Sigmoid colon (tissue), 7 donors: Measurements from ENCODE around the gene SP8. TPM values are rescaled to one million over a fixed set of nuclear protein-coding genes. Genes with fewer than 3 reads are reported as not detected.

Source experiments
- DNase-seq: peaks from one replicate; pipeline ENCODE4 v3.0.0-alpha.2; 2019
- H3K27ac ChIP-seq, 4 donors: fragments of 200-600 bp; sonication (generic); one replicate each; pipeline ENCODE4 v1.5.1; 2016 to 2019; ENCODE audit warnings: mild to moderate bottlenecking in 1 of 4
- H3K27me3 ChIP-seq, 3 donors: fragments of 200-600 bp; sonication (generic); one replicate each; pipeline ENCODE4 v1.5.1; 2019; ENCODE audit warnings: mild to moderate bottlenecking in 1 of 3
- H3K36me3 ChIP-seq, 4 donors: fragments of 200-600 bp; sonication (generic); one replicate each; pipeline ENCODE4 v1.5.1; 2016 to 2019
- H3K4me1 ChIP-seq, 4 donors: fragments of 200-600 bp; sonication (generic); one replicate each; pipeline ENCODE4 v1.5.1; 2017 to 2019
- H3K4me3 ChIP-seq, 4 donors: fragments of 200-600 bp; sonication (generic); one replicate each; pipeline ENCODE4 v1.5.1; 2017 to 2019; ENCODE audit warnings: mild to moderate bottlenecking in 2 of 4, moderate library complexity in 1 of 4
- H3K9me3 ChIP-seq, 4 donors: fragments of 200-600 bp in 3 of 4; sonication (generic) in 3 of 4; one replicate each; pipeline versions ENCODE4 v1.5.1 to v1.6.1; 2013 to 2019
- CTCF ChIP-seq, 4 experiments: fragments of 450-650 bp in 3 of 4; fragments of 200-600 bp in 1 of 4; IDR thresholded peaks; one replicate each; pipeline ENCODE4 v1.5.1; 2016 to 2019; ENCODE audit warnings: antibody characterized with exemption in 4 of 4, mild to moderate bottlenecking in 3 of 4, moderate library complexity in 2 of 4
- EP300 ChIP-seq, 4 donors: sonication (generic); formaldehyde crosslinking; IDR thresholded peaks; one replicate each; pipeline ENCODE4 v1.6.1; 2017; ENCODE audit warnings: antibody characterized with exemption in 4 of 4
- POLR2A ChIP-seq, 2 donors: fragments of 450-650 bp; IDR thresholded peaks; one replicate each; pipeline ENCODE4 v1.6.1; 2016; ENCODE audit warnings: antibody characterized with exemption in 2 of 2, mild to moderate bottlenecking in 2 of 2, moderate library complexity in 2 of 2
- POLR2AphosphoS5 ChIP-seq, 4 donors: sonication (generic); formaldehyde crosslinking; IDR thresholded peaks; one replicate each; pipeline ENCODE4 v1.6.1; 2017; ENCODE audit warnings: antibody characterized with exemption in 4 of 4
- WGBS, 2 donors: extraction: QIAGEN DNeasy Blood & Tissue Kit; methylation state at CpG; one replicate each; pipeline ENCODE4 v1.1.7; 2013; 5-methylcytosine and 5-hydroxymethylcytosine counted together
- intact Hi-C: fragments of 100-400 bp; cut with DNase I; formaldehyde crosslinking; loops from one replicate; pipeline ENCODE4 v1.15.1; 2023
- polyA plus RNA-seq, 3 donors: library from polyadenylated mRNA; stranded (reverse); fragments of 200-250 nt; gene quantifications; one replicate each; pipeline ENCODE4 v1.2.3, GENCODE V29; 2013
- total RNA-seq, 4 donors: library from RNA; depleted of rRNA; stranded (reverse); fragments of >200 nt; gene quantifications; one replicate each; pipeline ENCODE4 v1.1.0, GENCODE V29; 2016
- donor health status: healthy with polysubstance abuse.
- donor health status: Bipolar disorder and iron deficiency.
- donor health status: healthy.

The SP8 gene
- total and polyA plus RNA-seq, 7 donors: not detected

- H3K27ac ChIP-seq: no peak overlapping the region
- WGBS, 2 donors: 1 to 2% methylated on average over 40 of the region's 40 CpGs
Measured at GRCh38 chr7:20797462-20798080, 10.9 kb upstream of the SP8 start.

DNA sequence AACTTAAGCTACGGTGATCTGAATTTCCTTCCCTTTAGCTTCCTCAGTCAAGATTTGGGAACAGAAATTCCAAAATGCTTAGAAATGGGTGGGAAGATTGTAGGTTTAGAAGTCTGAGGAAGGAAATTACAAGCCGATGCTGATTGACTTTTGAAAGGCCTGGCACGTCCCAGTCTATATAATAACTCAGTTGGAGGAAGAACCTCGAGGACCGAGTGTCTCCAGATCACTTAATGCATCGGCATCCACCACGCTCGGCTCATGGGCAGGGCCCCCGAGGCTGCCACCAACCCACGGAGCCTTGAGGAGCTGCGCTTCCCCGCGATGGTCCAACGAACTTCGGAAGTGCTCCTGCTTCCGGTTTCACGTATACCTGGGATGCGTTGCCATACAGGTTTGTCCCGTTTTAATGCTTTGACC lies 10.4 kb upstream of the SP8 start:
- intact Hi-C loops: no loop called here
- DNase-seq: no peak
- TF ChIP-seq CTCF (IDR thresholded peaks at IDR 0.05) (no peak), POLR2A (IDR thresholded peaks at IDR 0.05) (no peak), POLR2AphosphoS5 (IDR thresholded peaks at IDR 0.05) (no peak), EP300 (IDR thresholded peaks at IDR 0.05) (no peak)
- peaks cover 0 to 19% (median 15%) of the 10 kb centered on the region in 4 donors for H3K4me1 ChIP-seq
- peaks cover 61 to 87% (median 72%) of the 10 kb centered on the region in 3 donors for H3K27me3 ChIP-seq
- H3K4me3 ChIP-seq: no peak overlapping the region
- 1 to 3% methylated on average over 19 of the region's 19 CpGs for WGBS, 2 donors
- H3K27ac ChIP-seq: no peak overlapping the region
- no peaks in the 10 kb centered on the region for H3K36me3 ChIP-seq
- H3K9me3 ChIP-seq: no peaks in the 10 kb centered on the region

More at GRCh38 chr7:20797462-20798080, 10.9 kb upstream of the SP8 start:
- Histone ChIP-seq H3K27me3 (peaks cover 55 to 82% (median 66%) of the 10 kb centered on the region in 3 donors), H3K4me1 (peaks cover 0 to 19% (median 15%) of the 10 kb centered on the region in 4 donors), H3K9me3 (no peaks in the 10 kb centered on the region), H3K36me3 (no peaks in the 10 kb centered on the region), H3K4me3 (peak overlapping the region in 3 of 4 donors; percentile 37 to 53 (median 49))
- intact Hi-C loops: no loop called here
- DNase-seq: no peak
- TF ChIP-seq CTCF (IDR thresholded peaks at IDR 0.05) (no peak), POLR2A (IDR thresholded peaks at IDR 0.05) (no peak), EP300 (IDR thresholded peaks at IDR 0.05) (no peak), POLR2AphosphoS5 (IDR thresholded peaks at IDR 0.05) (no peak)

GRCh38 chr7:20796500-20796899 lies 9.8 kb upstream of the SP8 start:
- WGBS, 2 donors: 11 to 14% methylated on average over 6 of the region's 6 CpGs
- H3K4me3 ChIP-seq: no peak overlapping the region
- intact Hi-C loops: no loop called here

GRCh38 chr7:20795881-20796280 lies 9.2 kb upstream of the SP8 start:
- H3K4me3 ChIP-seq: no peak overlapping the region
- no peaks in the 10 kb centered on the region for H3K36me3 ChIP-seq
- DNase-seq: no peak
- no peak for TF ChIP-seq CTCF (IDR thresholded peaks at IDR 0.05)
- TF ChIP-seq POLR2A (IDR thresholded peaks at IDR 0.05): no peak
- no peak for TF ChIP-seq EP300 (IDR thresholded peaks at IDR 0.05)
- TF ChIP-seq POLR2AphosphoS5 (IDR thresholded peaks at IDR 0.05): no peak
- H3K27ac ChIP-seq: no peak overlapping the region
- H3K27me3 ChIP-seq: peaks cover 69 to 99% (median 83%) of the 10 kb centered on the region in 3 donors
- peaks cover 0 to 22% (median 18%) of the 10 kb centered on the region in 4 donors for H3K4me1 ChIP-seq
- intact Hi-C loops: no loop called here
- 12 to 14% methylated on average over 5 of the region's 5 CpGs for WGBS, 2 donors
- H3K9me3 ChIP-seq: no peaks in the 10 kb centered on the region

More at GRCh38 chr7:20796500-20796899, 9.8 kb upstream of the SP8 start:
- Histone ChIP-seq H3K9me3 (no peaks in the 10 kb centered on the region), H3K27ac (no peak overlapping the region), H3K36me3 (no peaks in the 10 kb centered on the region), H3K27me3 (peaks cover 63 to 93% (median 77%) of the 10 kb centered on the region in 3 donors), H3K4me1 (peaks cover 0 to 19% (median 15%) of the 10 kb centered on the region in 4 donors)
- no peak for TF ChIP-seq POLR2A (IDR thresholded peaks at IDR 0.05)
- peak in 1 of 4 donors; percentile 55 for TF ChIP-seq POLR2AphosphoS5 (IDR thresholded peaks at IDR 0.05)
- no peak for DNase-seq

GRCh38 chr7:20795361-20795760 lies 8.7 kb upstream of the SP8 start:
- 22 to 37% methylated on average over 10 of the region's 10 CpGs for WGBS, 2 donors
- intact Hi-C loops: no loop called here
- Histone ChIP-seq H3K4me3 (no peak overlapping the region), H3K36me3 (no peaks in the 10 kb centered on the region), H3K27ac (no peak overlapping the region), H3K9me3 (no peaks in the 10 kb centered on the region), H3K27me3 (peaks cover 71 to 99% (median 88%) of the 10 kb centered on the region in 3 donors), H3K4me1 (peaks cover 0 to 24% (median 19%) of the 10 kb centered on the region in 4 donors)
- DNase-seq: no peak
- TF ChIP-seq POLR2AphosphoS5 (IDR thresholded peaks at IDR 0.05) (no peak), CTCF (IDR thresholded peaks at IDR 0.05) (no peak), POLR2A (IDR thresholded peaks at IDR 0.05) (no peak), EP300 (IDR thresholded peaks at IDR 0.05) (no peak)
